T47D (cell line): ENCODE results near the gene DNER.

ENCODE experiments used
- DNase-seq, 2 experiments: peaks; one replicate each; pipeline versions ENCODE4 v3.0.0 to v3.0.0-alpha.2; 2011 to 2012; ENCODE audit warnings: low read depth in 1 of 2, low spot score in 1 of 2
- JUND ChIP-seq: IDR thresholded peaks from 2 replicates; pipeline ENCODE4 v1.6.1; 2012; ENCODE audit warnings: low read depth
- in situ Hi-C: cut with HindIII; loops from 2 replicates; pipeline ENCODE4 v1.10.0; 2016; ENCODE audit warnings: low sequenced_read_pairs, low pct_unique_long_range_greater_than_20kb

The DNER gene

GRCh38 chr2:229456091-229456490 is 258.3 kb downstream of the DNER start:
- DNase-seq, result no peak
- in situ Hi-C loops, result no loop called here
- TF ChIP-seq JUND, result no peak

- DNase-seq, result no peak
- in situ Hi-C loops, result no loop called here
- no peak for TF ChIP-seq JUND
Observed at GRCh38 chr2:229454934-229455631, 259.3 kb downstream of the DNER start.

- DNase-seq, result no peak
- no peak for TF ChIP-seq JUND
- in situ Hi-C loops, result no loop called here
Observed at GRCh38 chr2:229453230-229453629, 261.1 kb downstream of the DNER start.

GRCh38 chr2:229451852-229452251 is 262.5 kb downstream of the DNER start:
- in situ Hi-C loops, result no loop called here
- TF ChIP-seq JUND, result no peak
- no peak for DNase-seq

GRCh38 chr2:229447227-229447626 is 267.1 kb downstream of the DNER start:
- no peak for TF ChIP-seq JUND
- in situ Hi-C loops, result no loop called here
- no peak for DNase-seq

GRCh38 chr2:229446350-229446749 is 268.0 kb downstream of the DNER start:
- TF ChIP-seq JUND, result no peak
- DNase-seq, result no peak
- in situ Hi-C loops, result no loop called here

- no peak for DNase-seq
- no peak for TF ChIP-seq JUND
- in situ Hi-C loops, result no loop called here
Observed at GRCh38 chr2:229445501-229446211, 268.7 kb downstream of the DNER start.

- DNase-seq, result no peak
- in situ Hi-C loops, result no loop called here
Observed at GRCh38 chr2:229445019-229445418, 269.3 kb downstream of the DNER start.

GRCh38 chr2:229443546-229444268 is 270.6 kb downstream of the DNER start:
- no peak for TF ChIP-seq JUND
- in situ Hi-C loops, result no loop called here
- no peak for DNase-seq

More at GRCh38 chr2:229445019-229445418, 269.3 kb downstream of the DNER start:
- TF ChIP-seq JUND, result no peak

- no peak for DNase-seq
- in situ Hi-C loops, result no loop called here
- no peak for TF ChIP-seq JUND
Observed at GRCh38 chr2:229443141-229443540, 271.2 kb downstream of the DNER start.

GRCh38 chr2:229438430-229439159 is 275.8 kb downstream of the DNER start:
- TF ChIP-seq JUND, result no peak
- in situ Hi-C loops, result no loop called here
- DNase-seq, result no peak

GRCh38 chr2:229437467-229437866 is 276.9 kb downstream of the DNER start:
- no peak for DNase-seq
- in situ Hi-C loops, result no loop called here
- no peak for TF ChIP-seq JUND
